Colon (tissue), 2 donors: ENCODE measurements around the gene PLEK2.

Source experiments
- FAIRE-seq: peaks from 2 replicates; lab custom pipeline; 2012; peaks lifted over from hg19 to GRCh38; lab: Jason Lieb, UNC
- donor health status: control.
- donor health status: control.

The PLEK2 gene

GRCh38 chr14:67397536-67397935 lies 14.4 kb downstream of the PLEK2 start:
- no peak for FAIRE-seq

- no peak for FAIRE-seq
These were observed 15.5 kb downstream of the PLEK2 start for GRCh38 chr14:67396381-67396970.

DNA sequence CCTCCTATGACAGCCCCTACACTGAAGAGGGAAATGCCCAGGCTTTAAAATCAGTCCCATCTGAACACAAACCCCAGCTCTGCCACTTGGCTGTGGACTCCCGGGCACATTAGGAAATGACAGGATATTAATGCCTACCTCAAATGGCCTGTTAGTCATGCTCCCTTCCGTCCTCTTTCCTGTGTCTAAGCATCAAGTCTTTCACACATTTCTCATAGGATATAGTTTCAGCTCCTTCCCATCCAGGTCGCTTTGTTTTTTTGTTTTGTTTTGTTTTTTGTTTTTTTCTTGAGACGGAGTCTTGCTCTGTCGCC lies 16.1 kb downstream of the PLEK2 start:
- no peak for FAIRE-seq

GRCh38 chr14:67395086-67395875 lies 16.7 kb downstream of the PLEK2 start:
- FAIRE-seq: no peak

- no peak for FAIRE-seq
These were observed 18.3 kb downstream of the PLEK2 start for GRCh38 chr14:67393689-67394088.

- FAIRE-seq: no peak
These were observed 19.2 kb downstream of the PLEK2 start for GRCh38 chr14:67392800-67393199.

DNA sequence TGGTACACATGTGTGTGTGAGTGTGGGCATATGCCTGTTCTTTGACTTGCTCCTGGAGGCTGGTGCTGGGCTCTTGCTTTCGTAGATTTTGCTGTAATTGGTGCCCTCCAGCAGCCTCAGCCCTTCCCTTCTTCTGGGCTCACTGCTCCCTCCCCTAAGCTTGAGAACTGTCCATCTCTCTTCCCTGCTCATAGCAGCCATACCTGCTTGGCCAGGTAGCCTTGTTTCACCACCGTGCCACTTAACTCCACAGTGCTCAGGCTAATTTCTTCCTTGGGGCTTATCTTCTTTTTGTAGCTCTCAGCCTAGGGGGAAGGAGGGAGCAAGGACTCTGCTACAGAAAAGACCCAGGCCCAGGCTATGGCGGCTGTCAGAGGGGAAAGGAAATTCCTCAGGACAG lies 19.8 kb downstream of the PLEK2 start:
- FAIRE-seq: no peak

GRCh38 chr14:67391268-67391667 lies 20.7 kb downstream of the PLEK2 start:
- FAIRE-seq: no peak

- no peak for FAIRE-seq
These were observed 22.0 kb downstream of the PLEK2 start for GRCh38 chr14:67389811-67390534.

GRCh38 chr14:67389275-67389674 lies 22.7 kb downstream of the PLEK2 start:
- FAIRE-seq: no peak

- FAIRE-seq: no peak
These were observed 24.8 kb downstream of the PLEK2 start for GRCh38 chr14:67387195-67387594.

DNA sequence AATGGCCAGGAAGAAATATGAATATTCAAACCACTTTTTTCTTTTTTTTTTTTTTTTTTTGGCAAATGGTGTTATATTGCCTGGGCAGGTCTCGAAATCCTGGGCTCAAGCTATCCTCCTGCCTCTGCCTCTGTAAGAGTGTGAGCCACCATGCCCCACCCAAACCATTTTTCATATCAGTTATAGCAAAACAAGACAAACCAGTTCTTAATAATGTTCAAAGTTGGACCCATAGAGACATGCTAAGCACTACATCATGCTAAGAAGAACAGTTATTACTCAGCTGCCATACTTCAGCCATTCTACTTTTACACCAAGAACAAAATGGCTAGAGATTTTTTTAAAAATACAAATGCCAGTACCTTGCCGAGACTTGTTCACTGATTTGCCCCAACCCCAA lies 26.3 kb downstream of the PLEK2 start:
- FAIRE-seq: no peak

DNA sequence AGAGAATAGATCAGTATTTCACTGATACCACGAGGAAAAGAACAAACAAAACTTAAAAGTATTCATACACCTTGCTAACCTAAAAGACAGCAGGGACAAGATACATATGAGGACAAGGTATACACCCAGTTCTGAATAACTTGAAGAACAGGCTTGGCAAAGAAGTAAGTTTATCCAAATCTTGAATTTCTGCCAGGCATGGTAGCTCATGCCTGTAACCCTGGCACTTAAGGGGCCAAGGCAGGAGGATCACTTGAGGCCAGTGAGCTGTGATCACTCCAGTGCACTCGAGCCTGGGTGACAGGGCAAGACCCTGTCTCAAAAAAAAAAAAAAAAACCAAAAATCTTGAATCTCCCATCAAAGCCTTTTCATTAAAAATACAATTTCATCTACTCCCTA lies 26.8 kb downstream of the PLEK2 start:
- no peak for FAIRE-seq

DNA sequence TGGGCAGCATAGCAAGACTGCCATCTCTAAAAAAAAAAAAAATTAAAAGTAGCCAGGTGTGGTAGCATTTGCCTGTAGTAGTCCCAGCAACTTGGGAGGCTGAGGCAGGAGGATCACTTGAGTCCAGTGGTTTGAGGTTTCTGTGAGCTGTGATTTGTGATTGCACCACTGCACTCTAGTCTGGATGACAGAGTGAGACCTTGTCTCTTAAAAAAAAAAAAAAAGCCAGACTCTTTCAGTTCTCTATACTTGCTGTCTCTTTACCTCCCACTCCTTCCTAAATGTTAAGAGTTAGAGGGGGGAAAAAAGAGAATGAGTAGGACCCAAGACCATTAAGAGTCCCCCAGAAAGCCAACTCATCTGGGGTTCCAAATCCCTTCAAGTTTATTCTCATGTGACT lies 34.0 kb downstream of the PLEK2 start:
- FAIRE-seq: no peak

DNA sequence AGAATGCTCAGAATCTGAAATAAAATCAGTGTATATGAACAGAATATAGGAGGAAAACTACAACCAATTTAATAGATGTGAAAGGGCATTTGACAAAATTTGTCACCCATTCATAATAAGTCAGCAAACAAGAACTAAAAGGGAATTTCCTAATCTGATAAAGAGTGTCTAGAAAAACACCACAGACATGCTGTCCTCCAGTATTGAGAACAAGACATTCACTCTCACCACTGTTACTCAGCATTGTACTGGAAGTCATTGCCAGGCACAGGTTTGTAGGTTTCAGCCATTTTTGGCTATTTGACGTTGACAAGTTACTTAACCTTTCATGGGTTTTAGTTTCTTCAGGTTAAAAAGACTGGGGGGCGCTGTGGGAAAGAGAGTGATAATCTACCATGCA lies 38.6 kb downstream of the PLEK2 start:
- FAIRE-seq: no peak

GRCh38 chr14:67372833-67373232 lies 39.1 kb downstream of the PLEK2 start:
- FAIRE-seq: no peak

DNA sequence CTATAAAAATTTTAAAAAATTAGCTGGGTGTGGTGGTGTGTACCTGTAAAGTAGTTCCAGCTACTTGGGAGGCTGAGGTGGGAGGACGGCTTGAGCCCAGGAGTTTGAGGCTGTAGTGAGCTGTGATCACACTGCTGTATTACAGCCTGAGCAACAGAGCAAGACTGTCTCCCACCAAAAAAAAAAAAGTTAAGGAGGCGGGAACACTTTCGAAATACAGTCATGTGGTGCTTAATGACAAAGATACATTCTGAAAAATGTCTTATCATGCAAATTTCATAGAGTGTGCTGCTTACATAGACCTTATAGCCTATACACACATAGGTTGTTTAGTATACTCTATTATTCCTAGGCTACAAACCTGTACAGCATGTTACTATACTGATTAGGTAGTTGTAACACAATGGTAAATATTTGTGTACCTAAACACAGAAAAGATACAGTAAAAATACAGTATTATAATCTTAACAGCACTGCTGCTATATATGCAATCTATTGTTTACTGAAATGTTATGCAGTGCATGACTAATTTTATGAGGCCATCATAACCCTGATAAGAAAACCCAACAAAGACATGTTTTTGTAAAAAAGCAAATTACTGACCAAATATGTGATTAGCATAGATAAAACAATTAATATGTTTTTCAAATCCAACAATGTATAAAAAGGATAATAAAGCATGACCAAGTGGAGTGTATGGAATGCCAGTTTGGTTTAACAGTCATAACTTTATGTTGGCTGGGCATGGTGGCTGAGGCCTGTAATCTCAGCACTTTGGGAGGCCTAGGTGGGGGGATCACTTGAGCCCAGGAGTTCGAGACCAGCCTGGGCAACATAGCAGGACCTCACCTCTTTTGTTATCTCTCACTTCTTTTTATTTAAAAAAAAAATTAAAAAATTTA lies 40.5 kb downstream of the PLEK2 start:
- no peak for FAIRE-seq

DNA sequence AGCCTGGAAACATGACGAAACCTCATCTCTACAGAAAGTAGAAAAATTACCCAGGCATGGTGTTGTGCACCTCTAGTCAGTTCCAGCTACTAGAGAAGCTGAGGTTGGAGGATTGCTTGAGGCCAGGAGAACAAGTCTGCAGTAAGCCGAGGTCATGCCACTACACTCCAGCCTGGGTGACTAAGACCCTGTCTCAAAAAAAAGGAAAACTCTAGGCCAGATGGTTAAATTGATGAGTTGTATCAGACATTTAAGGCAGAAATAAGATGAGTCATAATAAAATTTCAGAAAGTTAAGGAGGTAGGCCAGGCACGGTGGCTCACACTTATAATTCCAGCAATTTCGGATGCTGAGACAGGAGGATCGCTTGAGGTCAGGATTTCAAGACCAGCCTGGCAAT lies 41.1 kb downstream of the PLEK2 start:
- no peak for FAIRE-seq

DNA sequence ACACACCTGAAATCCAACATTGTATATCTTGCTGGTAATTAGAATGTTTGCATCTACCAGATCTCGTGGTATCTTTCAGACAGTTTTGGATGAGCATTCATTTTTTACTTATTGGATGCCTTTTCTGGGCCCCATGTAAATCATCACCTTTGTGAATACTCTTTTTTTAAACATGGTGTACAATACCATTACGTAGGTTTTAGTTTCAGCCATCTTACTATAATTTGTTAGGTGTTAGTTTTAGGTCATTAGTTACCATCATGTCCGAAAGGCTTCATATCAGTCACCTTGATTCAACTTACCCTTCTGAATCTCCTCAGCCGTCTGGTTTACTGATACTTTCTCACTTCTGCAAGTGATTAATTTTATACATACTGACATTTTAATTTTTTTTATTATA lies 46.5 kb downstream of the PLEK2 start:
- no peak for FAIRE-seq

DNA sequence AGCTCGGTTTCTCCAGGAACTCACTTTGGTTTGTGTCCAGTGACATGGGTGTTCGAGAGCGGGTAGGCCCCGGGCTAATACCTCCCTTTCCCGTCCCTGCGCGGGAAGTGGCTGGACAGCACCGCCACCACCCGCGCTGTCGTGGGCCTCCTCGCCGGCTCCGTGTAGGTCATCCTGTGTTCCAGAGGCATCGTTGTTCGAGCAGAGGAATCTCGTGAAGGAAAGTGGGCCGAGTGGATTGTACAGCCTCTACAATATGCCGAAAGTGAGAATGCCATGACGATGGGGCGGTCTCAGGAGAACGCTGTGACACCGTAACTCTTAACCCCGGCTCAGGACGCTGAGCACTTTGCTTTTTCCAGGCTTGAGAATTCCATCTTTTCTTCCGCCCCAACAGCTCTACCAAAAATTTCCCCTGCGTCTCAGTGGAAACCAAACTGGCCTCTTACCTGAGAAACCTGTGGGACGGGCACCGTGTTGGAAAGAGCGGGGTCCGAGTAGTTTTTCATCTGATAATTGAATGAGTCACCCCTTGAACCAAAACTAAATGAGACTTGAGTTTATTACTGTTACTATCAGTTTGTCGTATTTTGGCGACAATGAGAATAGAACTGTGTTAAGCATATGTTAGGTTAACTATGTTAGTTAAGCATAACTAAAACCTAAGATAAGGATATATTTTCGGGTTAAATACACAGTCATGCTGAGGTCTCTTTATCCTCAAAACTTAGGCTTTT lies 51.3 kb downstream of the PLEK2 start:
- FAIRE-seq: no peak

GRCh38 chr14:67359775-67360469 lies 52.0 kb downstream of the PLEK2 start, which contains the start of the genes ATP6V1D and EIF2S1:
Gene ATP6V1D (minus strand): TSS chr14:67359804. CDS start chr14:67359698, 106 bp downstream.
Gene EIF2S1 (plus strand): TSS chr14:67360328. CDS start chr14:67364768, 4,440 bp downstream.
- FAIRE-seq: peak; percentile 75
